ENCODE data around the gene TICAM2.

The TICAM2 gene

DNA sequence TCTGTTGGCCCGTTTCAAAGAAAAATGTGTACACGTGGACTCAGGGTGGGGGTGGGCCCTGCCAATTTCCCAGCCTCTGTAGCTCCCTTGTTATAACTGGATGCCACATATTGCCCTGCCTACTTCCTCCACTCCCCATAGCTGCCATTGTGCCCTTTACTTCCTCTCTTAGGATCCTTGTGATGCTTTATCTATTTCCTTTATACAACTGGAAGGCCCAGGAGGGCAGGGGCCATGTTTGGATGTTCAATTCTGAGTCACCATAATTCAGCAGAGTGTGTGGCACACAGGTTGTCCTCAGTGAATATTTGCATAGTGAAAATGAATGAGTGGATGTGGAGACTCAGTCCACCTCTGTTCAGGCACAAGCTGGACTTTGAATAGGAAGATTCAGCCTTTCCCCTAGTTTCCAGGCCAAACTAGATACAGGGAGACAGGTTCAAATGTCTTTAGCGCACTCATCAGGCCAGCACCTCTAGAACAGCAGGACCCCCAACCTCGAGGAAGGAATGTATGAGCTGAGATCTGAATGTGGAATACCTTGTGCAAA lies 47.1 kb downstream of the TICAM2 start:
- no peak for DNase-seq
- Histone ChIP-seq H3K4me3 (ENCODE audit: low read depth, low read length) (no peak overlapping the region), H3K36me3 (replicated peaks) (no peaks in the 10 kb centered on the region), H3K27ac (no peak overlapping the region), H3K27me3 (replicated peaks) (no peaks in the 10 kb centered on the region)
- in situ Hi-C loops (cut with HindIII; ENCODE audit: low pct_ligation_motif_present, low sequenced_read_pairs): no loop called here
- no peak for TF ChIP-seq CTCF (IDR thresholded peaks at IDR 0.05; ENCODE audit: low read depth, low read length, missing control alignments)

DNA sequence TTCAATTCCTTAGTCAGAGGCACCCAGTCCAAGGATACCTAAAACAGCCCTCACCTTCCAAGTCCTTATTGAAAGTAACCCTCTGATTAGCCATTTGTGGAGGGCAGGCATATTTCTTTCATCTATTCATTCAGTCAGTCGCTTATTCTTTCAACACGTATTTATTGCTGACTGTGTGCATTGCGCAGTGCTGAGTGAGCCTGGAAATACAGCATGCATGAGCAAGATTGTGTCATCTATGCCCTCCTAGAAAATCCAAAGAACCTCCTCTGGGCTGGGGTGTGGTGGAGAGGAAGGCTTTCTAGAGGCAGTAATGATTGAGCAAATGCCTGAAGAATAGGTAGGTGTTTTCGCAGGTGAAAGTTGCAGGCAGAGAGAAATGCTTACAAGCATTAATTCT lies 49.2 kb downstream of the TICAM2 start:
- DNase-seq: no peak

DNA sequence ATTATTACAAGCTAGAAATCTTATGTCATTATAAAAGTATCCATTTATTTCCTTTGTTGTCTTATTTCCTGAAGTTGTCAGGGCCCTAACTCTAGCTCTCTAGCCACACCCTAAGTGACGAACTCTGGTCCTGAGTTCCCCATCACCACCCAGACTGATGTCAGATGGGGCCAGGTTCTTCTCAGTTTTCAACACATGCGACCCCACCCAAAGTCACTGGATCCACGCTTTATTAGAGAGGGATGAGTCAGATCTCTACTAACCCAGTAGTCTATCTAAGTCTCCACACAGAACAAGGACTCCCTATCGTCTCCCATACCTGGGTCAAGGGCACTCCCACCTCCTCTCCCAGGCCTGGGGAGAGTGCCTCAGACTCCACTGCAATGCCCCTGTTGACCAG lies 50.9 kb downstream of the TICAM2 start:
- TF ChIP-seq CTCF (IDR thresholded peaks at IDR 0.05; ENCODE audit: low read depth, low read length, missing control alignments): no peak
- no peak overlapping the region for H3K4me3 ChIP-seq (ENCODE audit: low read depth, low read length)
- peak; percentile 21 for DNase-seq

More for the DNA sequence above, 49.2 kb downstream of the TICAM2 start:
- Histone ChIP-seq H3K36me3 (replicated peaks) (no peaks in the 10 kb centered on the region), H3K27me3 (replicated peaks) (no peaks in the 10 kb centered on the region), H3K27ac (no peak overlapping the region), H3K4me3 (ENCODE audit: low read depth, low read length) (no peak overlapping the region)
- TF ChIP-seq CTCF (IDR thresholded peaks at IDR 0.05; ENCODE audit: low read depth, low read length, missing control alignments): no peak
- in situ Hi-C loops (cut with HindIII; ENCODE audit: low pct_ligation_motif_present, low sequenced_read_pairs): no loop called here

DNA sequence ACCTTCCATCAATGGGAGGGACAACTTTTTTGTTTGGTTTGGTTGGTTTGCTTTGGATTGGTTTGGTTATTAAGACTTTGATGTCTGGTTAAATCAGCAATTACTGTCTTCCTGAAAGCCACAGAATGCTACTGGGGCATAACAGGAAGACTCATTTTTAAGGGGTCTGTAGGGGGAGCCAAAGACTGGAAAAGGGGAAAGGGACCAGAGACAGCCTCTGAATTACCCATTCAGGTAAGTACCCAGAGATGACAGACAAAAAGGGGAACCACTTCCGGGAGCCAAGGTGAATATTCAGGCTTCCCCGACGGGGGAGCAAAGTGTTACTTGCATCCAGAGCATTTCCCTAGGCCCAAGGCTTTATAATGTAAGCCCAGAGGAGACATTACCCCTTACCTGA lies 53.1 kb downstream of the TICAM2 start:
- no peak overlapping the region for H3K4me3 ChIP-seq (ENCODE audit: low read depth, low read length)
- DNase-seq: no peak
- in situ Hi-C loops (cut with HindIII; ENCODE audit: low pct_ligation_motif_present, low sequenced_read_pairs): no loop called here
- TF ChIP-seq CTCF (IDR thresholded peaks at IDR 0.05; ENCODE audit: low read depth, low read length, missing control alignments): peak; percentile 66
- no peak overlapping the region for H3K27ac ChIP-seq
- H3K27me3 ChIP-seq (replicated peaks): no peaks in the 10 kb centered on the region
- no peaks in the 10 kb centered on the region for H3K36me3 ChIP-seq (replicated peaks)

More for the DNA sequence above, 50.9 kb downstream of the TICAM2 start:
- H3K27me3 ChIP-seq (replicated peaks): no peaks in the 10 kb centered on the region
- in situ Hi-C loops (cut with HindIII; ENCODE audit: low pct_ligation_motif_present, low sequenced_read_pairs): no loop called here
- no peak overlapping the region for H3K27ac ChIP-seq
- no peaks in the 10 kb centered on the region for H3K36me3 ChIP-seq (replicated peaks)

GRCh38 chr5:115548683-115549082 lies 53.6 kb downstream of the TICAM2 start:
- H3K36me3 ChIP-seq (replicated peaks): no peaks in the 10 kb centered on the region
- in situ Hi-C loops (cut with HindIII; ENCODE audit: low pct_ligation_motif_present, low sequenced_read_pairs): no loop called here
- no peak for TF ChIP-seq CTCF (IDR thresholded peaks at IDR 0.05; ENCODE audit: low read depth, low read length, missing control alignments)
- no peak for DNase-seq
- H3K4me3 ChIP-seq (ENCODE audit: low read depth, low read length): no peak overlapping the region
- no peak overlapping the region for H3K27ac ChIP-seq
- no peaks in the 10 kb centered on the region for H3K27me3 ChIP-seq (replicated peaks)

DNA sequence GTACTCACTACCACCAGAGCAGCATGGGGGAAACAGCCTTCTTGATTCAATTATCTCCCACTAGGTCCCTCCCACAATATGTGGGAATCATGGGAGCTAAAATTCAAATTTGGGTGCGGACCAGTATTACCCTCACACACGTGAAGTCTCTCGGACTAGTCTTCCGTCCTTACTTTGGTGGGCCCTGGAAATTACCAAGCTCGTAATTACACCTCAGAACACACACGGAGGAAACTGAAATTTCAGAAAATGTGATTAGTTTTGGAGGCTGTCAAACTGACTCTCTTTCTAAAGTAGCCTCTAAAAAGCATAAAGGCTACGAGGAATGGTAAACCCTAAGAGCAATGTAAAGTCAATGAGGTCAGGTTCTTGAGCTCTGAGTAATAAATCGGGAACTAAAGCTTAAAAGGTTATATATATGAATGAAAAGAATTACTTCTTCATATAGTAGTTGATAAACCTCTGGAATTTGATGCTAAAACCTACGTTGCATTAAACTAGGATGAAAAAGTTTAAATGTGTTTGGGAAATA lies 56.9 kb downstream of the TICAM2 start:
- peak overlapping the region; percentile 45 for H3K27ac ChIP-seq
- peaks cover 9% of the 10 kb centered on the region for H3K36me3 ChIP-seq (replicated peaks)
- no peak for DNase-seq
- in situ Hi-C loops (cut with HindIII; ENCODE audit: low pct_ligation_motif_present, low sequenced_read_pairs): no loop called here
- no peak for TF ChIP-seq CTCF (IDR thresholded peaks at IDR 0.05; ENCODE audit: low read depth, low read length, missing control alignments)
- H3K27me3 ChIP-seq (replicated peaks): no peaks in the 10 kb centered on the region
- no peak overlapping the region for H3K4me3 ChIP-seq (ENCODE audit: low read depth, low read length)
